HL-60 (cell line): ENCODE results near the gene RNASE3.
A peak's percentile ranks its signal among the peaks of the same experiment; 100 is the strongest.
"Not testable (repeated sequence)": the region's sequence is repeated elsewhere in the genome, so short reads cannot be mapped to it uniquely, and the experiment has no call there.

Experiments used
- DNase-seq, 2 experiments: peaks; one replicate each; pipeline ENCODE4 v3.0.0-alpha.2; 2010 to 2020; ENCODE audit warnings: low read depth in 1 of 2, low spot score in 1 of 2
- H3K27ac ChIP-seq: fragments of 250-450 bp; sonication (Bioruptor Pico); replicated peaks from 2 replicates; pipeline ENCODE4 v1.5.1; 2020; ENCODE audit warnings: mild to moderate bottlenecking, moderate library complexity
- H3K27me3 ChIP-seq: fragments of 250-450 bp; sonication (Bioruptor Pico); 2 replicates; pipeline ENCODE4 v1.5.1; 2021; ENCODE audit warnings: mild to moderate bottlenecking, moderate library complexity; ENCODE audit not compliant: insufficient read depth, poor library complexity, severe bottlenecking
- H3K4me3 ChIP-seq: replicated peaks from 2 replicates; pipeline ENCODE4 v1.5.1; 2011; ENCODE audit warnings: mild to moderate bottlenecking, control low read depth, low read length; ENCODE audit not compliant: insufficient read depth
- CTCF ChIP-seq: IDR thresholded peaks from one replicate; pipeline ENCODE4 v1.5.1; 2011; ENCODE audit warnings: low read length, control low read depth, inconsistent platforms; ENCODE audit not compliant: insufficient read depth
- GABPA ChIP-seq: IDR thresholded peaks from 2 replicates; pipeline ENCODE4 v1.6.1; 2012; ENCODE audit warnings: low read depth
- POLR2AphosphoS5 ChIP-seq: IDR thresholded peaks from 2 replicates; pipeline ENCODE4 v1.6.1; 2012; ENCODE audit warnings: low read depth
- SPI1 ChIP-seq: IDR thresholded peaks from 2 replicates; pipeline ENCODE4 v1.6.1; 2012; ENCODE audit warnings: low read depth, mild to moderate bottlenecking, borderline replicate concordance
- TF ChIP-seq, protein P1 (sequence below): IDR thresholded peaks from 2 replicates; pipeline ENCODE4 v1.6.1; 2012; ENCODE audit warnings: low read depth; ENCODE audit not compliant: insufficient replicate concordance

RNASE3 gene

GRCh38 chr14:20877016-20877415 lies 14.2 kb upstream of the RNASE3 start:
- Histone ChIP-seq H3K27me3 (no peaks in the 10 kb centered on the region), H3K27ac (no peak overlapping the region), H3K4me3 (no peak overlapping the region)
- TF ChIP-seq GABPA (no peak), POLR2AphosphoS5 (no peak), CTCF (no peak), SPI1 (no peak)
- TF ChIP-seq, protein P1, sequence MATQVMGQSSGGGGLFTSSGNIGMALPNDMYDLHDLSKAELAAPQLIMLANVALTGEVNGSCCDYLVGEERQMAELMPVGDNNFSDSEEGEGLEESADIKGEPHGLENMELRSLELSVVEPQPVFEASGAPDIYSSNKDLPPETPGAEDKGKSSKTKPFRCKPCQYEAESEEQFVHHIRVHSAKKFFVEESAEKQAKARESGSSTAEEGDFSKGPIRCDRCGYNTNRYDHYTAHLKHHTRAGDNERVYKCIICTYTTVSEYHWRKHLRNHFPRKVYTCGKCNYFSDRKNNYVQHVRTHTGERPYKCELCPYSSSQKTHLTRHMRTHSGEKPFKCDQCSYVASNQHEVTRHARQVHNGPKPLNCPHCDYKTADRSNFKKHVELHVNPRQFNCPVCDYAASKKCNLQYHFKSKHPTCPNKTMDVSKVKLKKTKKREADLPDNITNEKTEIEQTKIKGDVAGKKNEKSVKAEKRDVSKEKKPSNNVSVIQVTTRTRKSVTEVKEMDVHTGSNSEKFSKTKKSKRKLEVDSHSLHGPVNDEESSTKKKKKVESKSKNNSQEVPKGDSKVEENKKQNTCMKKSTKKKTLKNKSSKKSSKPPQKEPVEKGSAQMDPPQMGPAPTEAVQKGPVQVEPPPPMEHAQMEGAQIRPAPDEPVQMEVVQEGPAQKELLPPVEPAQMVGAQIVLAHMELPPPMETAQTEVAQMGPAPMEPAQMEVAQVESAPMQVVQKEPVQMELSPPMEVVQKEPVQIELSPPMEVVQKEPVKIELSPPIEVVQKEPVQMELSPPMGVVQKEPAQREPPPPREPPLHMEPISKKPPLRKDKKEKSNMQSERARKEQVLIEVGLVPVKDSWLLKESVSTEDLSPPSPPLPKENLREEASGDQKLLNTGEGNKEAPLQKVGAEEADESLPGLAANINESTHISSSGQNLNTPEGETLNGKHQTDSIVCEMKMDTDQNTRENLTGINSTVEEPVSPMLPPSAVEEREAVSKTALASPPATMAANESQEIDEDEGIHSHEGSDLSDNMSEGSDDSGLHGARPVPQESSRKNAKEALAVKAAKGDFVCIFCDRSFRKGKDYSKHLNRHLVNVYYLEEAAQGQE: no peak
- no peak for DNase-seq

DNA sequence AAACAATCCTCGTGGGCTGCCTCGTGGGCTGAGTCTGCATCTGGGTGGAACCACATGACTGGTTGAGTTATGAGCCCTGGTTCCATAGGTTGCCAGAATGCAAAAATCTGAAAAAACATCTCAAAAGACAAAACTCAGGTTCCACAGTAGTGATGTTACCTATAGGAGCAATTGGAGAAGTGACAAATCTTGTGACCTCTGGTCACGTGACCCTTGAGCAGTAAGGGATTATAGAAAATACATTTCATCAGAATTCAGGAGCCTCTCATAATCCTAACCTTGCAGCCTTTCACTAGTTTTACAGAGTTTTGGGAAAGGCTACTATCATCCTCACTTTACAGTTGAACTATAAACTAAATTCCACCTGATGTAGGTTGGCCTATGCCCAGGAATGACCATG lies 12.5 kb upstream of the RNASE3 start:
- TF ChIP-seq GABPA (no peak), POLR2AphosphoS5 (no peak), CTCF (no peak), SPI1 (no peak)
- TF ChIP-seq, protein P1: no peak
- H3K27ac ChIP-seq: no peak overlapping the region
- DNase-seq: no peak
- H3K27me3 ChIP-seq: no peaks in the 10 kb centered on the region
- H3K4me3 ChIP-seq: no peak overlapping the region

DNA sequence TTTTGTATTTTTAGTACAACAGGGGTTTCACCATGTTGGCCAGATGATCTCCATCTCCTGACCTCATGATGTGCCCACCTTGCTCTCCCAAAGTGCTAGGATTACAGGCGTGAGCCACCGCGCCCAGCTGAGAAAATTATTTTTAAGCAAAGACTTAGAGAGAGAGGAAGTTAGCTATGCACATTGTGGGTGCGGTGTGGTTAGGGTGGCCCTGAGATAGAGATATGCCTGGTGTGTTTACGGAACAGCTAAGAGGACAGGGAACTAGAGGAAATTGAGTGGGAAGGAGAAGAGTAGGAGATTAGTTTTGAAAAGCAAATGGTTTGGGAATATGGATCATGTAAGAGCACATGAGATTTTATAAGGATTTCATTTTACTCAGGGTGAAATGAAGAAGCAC lies 10.0 kb upstream of the RNASE3 start:
- H3K27me3 ChIP-seq, H3K4me3 ChIP-seq: not testable (repeated sequence)
- peak; percentile 16 to 77 for DNase-seq
- peak overlapping the region; percentile 38 for H3K27ac ChIP-seq
- TF ChIP-seq POLR2AphosphoS5 (peak; percentile 45; the same call in 1 of the 2 replicates), SPI1 (peak; percentile 90)

DNA sequence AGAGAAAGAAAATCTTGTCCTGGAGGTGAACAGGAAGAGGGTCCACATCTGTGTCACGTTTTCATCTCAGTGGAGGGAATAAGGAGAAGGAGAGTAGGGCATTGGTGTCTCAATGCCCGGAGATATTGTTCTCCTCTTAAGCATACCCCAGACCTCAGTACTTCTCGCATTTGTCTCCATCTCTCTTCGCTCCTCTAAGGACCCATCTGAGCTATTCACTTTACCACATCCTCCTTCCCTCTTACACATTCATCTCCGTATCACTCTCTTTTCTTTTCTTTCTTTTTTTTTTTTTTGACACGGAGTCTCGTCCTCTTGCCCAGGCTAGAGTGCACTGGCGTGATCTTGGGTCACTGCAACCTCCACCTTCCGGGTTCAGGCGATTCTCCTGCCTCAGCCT lies 8.4 kb upstream of the RNASE3 start:
- not testable (repeated sequence) for DNase-seq, H3K27me3 ChIP-seq, H3K27ac ChIP-seq, H3K4me3 ChIP-seq

GRCh38 chr14:20888411-20888810 lies 2.8 kb upstream of the RNASE3 start:
- H3K27ac ChIP-seq: peak overlapping the region; percentile 20
- H3K4me3 ChIP-seq, H3K27me3 ChIP-seq: not testable (repeated sequence)
- TF ChIP-seq SPI1: peak; percentile 72
- peak in 1 of 2 experiments; percentile 16 for DNase-seq

GRCh38 chr14:20895322-20895721 lies 4.1 kb downstream of the RNASE3 start:
- not testable (repeated sequence) for DNase-seq, H3K27ac ChIP-seq, H3K27me3 ChIP-seq

More at GRCh38 chr14:20895322-20895721, 4.1 kb downstream of the RNASE3 start:
- not testable (repeated sequence) for H3K4me3 ChIP-seq
